ENCODE measurements around the gene TTI1. TPM values are rescaled to one million over a fixed set of nuclear protein-coding genes. Genes with fewer than 3 reads are reported as not detected.

Gene TTI1
- total and polyA plus RNA-seq, 7 donors, result 11.4 to 29.7 (median 15.4) TPM

DNA sequence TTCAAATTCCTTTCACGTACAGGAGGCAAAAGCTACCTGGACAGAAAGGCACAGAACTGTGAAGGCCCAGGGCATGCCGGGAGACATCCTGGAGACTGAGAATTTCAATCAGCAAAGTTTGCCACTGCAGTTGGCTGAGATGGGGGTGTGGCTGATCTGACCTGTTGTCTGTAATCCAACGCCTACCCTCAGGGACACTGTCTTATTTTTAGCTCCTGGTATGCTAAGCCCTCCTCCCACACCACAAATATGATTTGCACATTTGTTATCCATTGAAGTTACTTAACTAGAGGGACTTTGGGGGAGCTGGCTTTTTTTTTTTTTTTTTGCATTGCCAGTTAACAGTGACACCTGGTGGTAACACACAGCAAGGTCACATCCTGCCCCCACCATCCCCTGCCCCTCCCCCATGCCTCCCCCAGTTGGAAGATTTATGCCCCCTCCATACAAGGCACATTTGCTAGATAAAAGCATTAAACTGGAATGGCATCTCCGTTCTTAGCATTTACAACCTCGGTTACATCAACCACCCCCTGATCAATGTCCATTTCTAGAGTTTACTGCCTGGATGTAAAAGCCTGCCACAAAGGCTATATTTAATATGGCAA is 40.4 kb downstream of the TTI1 start:
- H3K9me3 ChIP-seq, result no peaks in the 10 kb centered on the region
- H3K27ac ChIP-seq, result peak overlapping the region; percentile 91
- intact Hi-C loops (cut with DNase I), result loop anchor here (1.0 to 10.0 kb wide), 6 partner anchors 91 to 428 kb away; partner anchors contain the start of gene VSTM2L (in 1 of the 2)
- peaks cover 77% of the 10 kb centered on the region for H3K4me1 ChIP-seq
- no peaks in the 10 kb centered on the region for H3K27me3 ChIP-seq (ENCODE audit: insufficient read depth in 3 of 3, low read length in 2 of 3)
- H3K36me3 ChIP-seq (ENCODE audit: insufficient read depth in 1 of 2, low read depth in 1 of 2), result peaks cover 4 to 39% of the 10 kb centered on the region in 2 donors
- ATAC-seq (peak; percentile 78 to 85 (median 84)), DNase-seq (peak; percentile 49 to 74)
- H3K4me3 ChIP-seq, result no peak overlapping the region
- 20 to 34% (median 24%) methylated on average over 5 of the region's 5 CpGs for WGBS, 3 donors
- TF ChIP-seq, protein P1, sequence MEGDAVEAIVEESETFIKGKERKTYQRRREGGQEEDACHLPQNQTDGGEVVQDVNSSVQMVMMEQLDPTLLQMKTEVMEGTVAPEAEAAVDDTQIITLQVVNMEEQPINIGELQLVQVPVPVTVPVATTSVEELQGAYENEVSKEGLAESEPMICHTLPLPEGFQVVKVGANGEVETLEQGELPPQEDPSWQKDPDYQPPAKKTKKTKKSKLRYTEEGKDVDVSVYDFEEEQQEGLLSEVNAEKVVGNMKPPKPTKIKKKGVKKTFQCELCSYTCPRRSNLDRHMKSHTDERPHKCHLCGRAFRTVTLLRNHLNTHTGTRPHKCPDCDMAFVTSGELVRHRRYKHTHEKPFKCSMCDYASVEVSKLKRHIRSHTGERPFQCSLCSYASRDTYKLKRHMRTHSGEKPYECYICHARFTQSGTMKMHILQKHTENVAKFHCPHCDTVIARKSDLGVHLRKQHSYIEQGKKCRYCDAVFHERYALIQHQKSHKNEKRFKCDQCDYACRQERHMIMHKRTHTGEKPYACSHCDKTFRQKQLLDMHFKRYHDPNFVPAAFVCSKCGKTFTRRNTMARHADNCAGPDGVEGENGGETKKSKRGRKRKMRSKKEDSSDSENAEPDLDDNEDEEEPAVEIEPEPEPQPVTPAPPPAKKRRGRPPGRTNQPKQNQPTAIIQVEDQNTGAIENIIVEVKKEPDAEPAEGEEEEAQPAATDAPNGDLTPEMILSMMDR (IDR thresholded peaks at IDR 0.05), result peak; percentile 65

DNA sequence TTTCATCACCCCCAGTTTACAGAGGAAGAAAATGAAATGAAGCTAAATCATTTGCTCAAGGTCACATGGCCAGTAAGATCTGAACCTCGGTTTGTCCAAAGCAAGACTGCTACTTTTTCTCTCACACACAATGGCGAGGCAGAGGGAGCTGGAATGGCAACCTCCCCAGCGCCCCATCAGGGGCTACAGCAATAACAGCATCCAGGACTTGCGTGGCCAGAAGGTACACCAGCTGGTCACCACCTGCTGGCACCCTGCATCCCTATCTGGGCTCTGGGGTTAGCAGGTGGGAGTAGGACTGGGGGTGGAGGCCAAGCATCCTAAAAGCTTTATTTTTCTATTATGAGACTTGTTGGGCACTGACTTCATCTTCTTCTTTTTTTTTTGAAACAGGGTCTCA is 41.3 kb downstream of the TTI1 start:
- peaks cover 4 to 29% of the 10 kb centered on the region in 2 donors for H3K36me3 ChIP-seq (ENCODE audit: insufficient read depth in 1 of 2, low read depth in 1 of 2)
- no peaks in the 10 kb centered on the region for H3K9me3 ChIP-seq
- TF ChIP-seq, protein P1 (IDR thresholded peaks at IDR 0.05), result no peak
- H3K4me3 ChIP-seq, result no peak overlapping the region
- no peak for ATAC-seq
- H3K4me1 ChIP-seq, result peaks cover 86% of the 10 kb centered on the region
- DNase-seq, result no peak
- H3K27me3 ChIP-seq (ENCODE audit: insufficient read depth in 3 of 3, low read length in 2 of 3), result no peaks in the 10 kb centered on the region
- peak overlapping the region; percentile 91 for H3K27ac ChIP-seq
- intact Hi-C loops (cut with DNase I), result loop anchor here (5.0 to 10.0 kb wide), 4 partner anchors 90 to 427 kb away; partner anchors contain the start of gene VSTM2L (in 1 of the 2)
- 94 to 95% (median 94%) methylated on average over 4 of the region's 4 CpGs for WGBS, 3 donors

DNA sequence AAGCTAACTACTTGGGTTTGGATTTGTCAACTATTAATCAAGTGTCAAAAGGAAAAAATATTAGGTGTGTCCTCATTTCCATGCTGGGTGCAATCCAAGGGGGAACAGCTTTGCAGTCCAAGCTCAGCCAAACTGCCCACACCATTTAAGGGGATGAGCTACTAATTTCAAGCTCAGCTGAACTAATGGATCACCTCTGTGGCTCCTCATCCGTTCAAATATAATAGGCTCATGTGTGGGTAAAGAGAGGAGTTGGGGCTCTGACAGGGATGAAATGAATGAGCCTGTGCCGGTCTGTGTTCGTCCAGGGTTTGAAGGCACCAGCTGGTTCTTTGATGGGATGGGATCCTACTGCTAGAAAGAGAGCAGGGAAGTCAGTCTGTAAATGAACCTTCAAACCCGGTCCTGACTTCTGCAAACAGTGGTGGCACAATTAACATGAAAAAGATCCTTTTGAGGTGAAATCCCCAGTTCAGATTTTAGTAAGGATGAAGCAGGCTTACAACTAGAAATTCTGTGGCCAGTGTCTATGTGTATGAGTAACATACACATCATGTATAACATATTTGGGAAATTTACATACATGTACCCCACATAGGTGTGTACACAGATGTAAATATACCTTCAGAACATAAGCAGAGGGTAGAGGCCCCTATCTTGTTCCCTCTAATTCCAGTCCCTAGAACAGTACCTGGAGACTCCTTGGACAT is 41.9 kb downstream of the TTI1 start:
- TF ChIP-seq, protein P1 (IDR thresholded peaks at IDR 0.05), result no peak
- Histone ChIP-seq H3K27me3 (ENCODE audit: insufficient read depth in 3 of 3, low read length in 2 of 3) (no peaks in the 10 kb centered on the region), H3K4me3 (no peak overlapping the region), H3K9me3 (no peaks in the 10 kb centered on the region), H3K36me3 (ENCODE audit: insufficient read depth in 1 of 2, low read depth in 1 of 2) (peaks cover 0 to 23% of the 10 kb centered on the region in 2 donors), H3K27ac (peak overlapping the region; percentile 91), H3K4me1 (peaks cover 91% of the 10 kb centered on the region)
- intact Hi-C loops (cut with DNase I), result loop anchor here (5.0 to 10.0 kb wide), 4 partner anchors 89 to 427 kb away; partner anchors contain the start of gene VSTM2L (in 1 of the 2)
- 70 to 73% (median 70%) methylated on average over 4 of the region's 4 CpGs for WGBS, 3 donors
- DNase-seq, result no peak
- ATAC-seq, result no peak

- no peaks in the 10 kb centered on the region for H3K27me3 ChIP-seq (ENCODE audit: insufficient read depth in 3 of 3, low read length in 2 of 3)
- WGBS, 3 donors, result 30 to 51% (median 35%) methylated on average over 10 of the region's 10 CpGs
- H3K9me3 ChIP-seq, result no peaks in the 10 kb centered on the region
- peak overlapping the region; percentile 91 for H3K27ac ChIP-seq
- peaks cover 90% of the 10 kb centered on the region for H3K4me1 ChIP-seq
- DNase-seq (peak; percentile 71 to 82), ATAC-seq (peak; percentile 26 to 75 (median 54))
- intact Hi-C loops (cut with DNase I), result loop anchor here (5.0 to 10.0 kb wide), 4 partner anchors 88 to 426 kb away; partner anchors contain the start of gene VSTM2L (in 1 of the 2)
- H3K36me3 ChIP-seq (ENCODE audit: insufficient read depth in 1 of 2, low read depth in 1 of 2), result peaks cover 0 to 17% of the 10 kb centered on the region in 2 donors
- TF ChIP-seq, protein P1 (IDR thresholded peaks at IDR 0.05), result no peak
- no peak overlapping the region for H3K4me3 ChIP-seq
Observed at GRCh38 chr20:37990571-37991151, 42.6 kb downstream of the TTI1 start.
